GM12878 (cell line): ENCODE data around the gene RPS16. TPM values are rescaled to one million over a fixed set of nuclear protein-coding genes. Genes with fewer than 3 reads are reported as not detected.

Source experiments
- ATAC-seq: fragments of 200-7000 bp; cut with Tn5 transposase; 3 replicates; pipeline ENCODE4 v1.9.1; 2020; ENCODE audit warnings: mild to moderate bottlenecking, moderate library complexity
- BruUV-seq: library from RNA; stranded (reverse); fragments of 400-500 nt; replicated peaks from 2 replicates; lab custom pipeline; 2021; lab: Mats Ljungman, UMichigan
- CTCF ChIA-PET: fragments of 300-600 bp; sonication (Branson Sonifier 250); formaldehyde crosslinking; extraction: SDS; loops from one replicate; lab custom pipeline; 2021; ENCODE audit warnings: inconsistent platforms; lab: Yijun Ruan, JAX
- POLR2A ChIA-PET: fragments of 350-600 bp; formaldehyde crosslinking; extraction: SDS; loops from one replicate; lab custom pipeline; 2021; ENCODE audit warnings: inconsistent platforms; lab: Charles Lee
- RAD21 ChIA-PET: fragments of 300-600 bp; sonication (Branson Sonifier 250); formaldehyde crosslinking; loops from one replicate; lab custom pipeline; 2023; ENCODE audit warnings: antibody characterized with exemption; ENCODE audit not compliant: unreplicated experiment; lab: Charles Lee
- SMC1A ChIA-PET: fragments of 300-600 bp; sonication (Branson Sonifier 250); formaldehyde crosslinking; loops from one replicate; lab custom pipeline; 2023; ENCODE audit not compliant: unreplicated experiment, uncharacterized antibody; lab: Charles Lee
- DNase-seq: peaks from one replicate; pipeline ENCODE4 v3.0.0-alpha.2; 2011; ENCODE audit warnings: low read depth, low spot score
- FAIRE-seq: peaks from 3 replicates; lab custom pipeline; 2011; peaks lifted over from hg19 to GRCh38; lab: Jason Lieb, UNC
- H2AFZ ChIP-seq: 2 replicates; pipeline ENCODE4 v1.6.0; 2011; ENCODE audit warnings: low read depth, low read length, control low read depth; ENCODE audit not compliant: control insufficient read depth
- H3K27ac ChIP-seq: 2 replicates; pipeline ENCODE4 v1.5.1; 2011; ENCODE audit warnings: control low read depth; ENCODE audit not compliant: control insufficient read depth, insufficient read depth
- H3K27me3 ChIP-seq, 2 experiments: replicated peaks in 1 of 2; 2 replicates each; pipeline versions ENCODE4 v1.6.0 to v1.6.1; 2011; ENCODE audit warnings: low read length in 1 of 2; ENCODE audit not compliant: control insufficient read depth in 2 of 2, insufficient read depth in 2 of 2
- H3K36me3 ChIP-seq, 2 experiments: 2 replicates each; pipeline ENCODE4 v1.5.1; 2011; ENCODE audit warnings: low read length in 1 of 2; ENCODE audit not compliant: control insufficient read depth in 2 of 2, insufficient read depth in 2 of 2
- H3K4me1 ChIP-seq: 2 replicates; pipeline ENCODE4 v1.6.1; 2011; ENCODE audit warnings: mild to moderate bottlenecking, low read length, moderate library complexity, mixed read lengths; ENCODE audit not compliant: control insufficient read depth, insufficient read depth
- H3K4me2 ChIP-seq: 2 replicates; pipeline ENCODE4 v1.6.0; 2011; ENCODE audit warnings: control low read depth; ENCODE audit not compliant: control insufficient read depth, insufficient read depth
- H3K4me3 ChIP-seq: fragments of 200-600 bp; sonication (generic); 2 replicates; pipeline ENCODE4 v1.5.1; 2016
- H3K79me2 ChIP-seq: 2 replicates; pipeline ENCODE4 v1.6.0; 2011; ENCODE audit warnings: low read length; ENCODE audit not compliant: control insufficient read depth, insufficient read depth
- H3K9ac ChIP-seq: 2 replicates; pipeline ENCODE4 v1.8.0; 2011; ENCODE audit warnings: low read length, control low read depth, mixed read lengths; ENCODE audit not compliant: control insufficient read depth, insufficient read depth
- H3K9me3 ChIP-seq: replicated peaks from 3 replicates; pipeline ENCODE4 v1.5.1; 2011; ENCODE audit warnings: mild to moderate bottlenecking, low read length; ENCODE audit not compliant: control insufficient read depth, insufficient read depth
- H4K20me1 ChIP-seq: 2 replicates; pipeline ENCODE4 v1.6.0; 2011; ENCODE audit not compliant: control insufficient read depth, insufficient read depth
- BMI1 ChIP-seq: fragments of 450-650 bp; IDR thresholded peaks from 2 replicates; pipeline ENCODE4 v1.6.1; 2016; ENCODE audit warnings: mild to moderate bottlenecking, moderate library complexity, borderline replicate concordance
- CBX3 ChIP-seq: fragments of 200-600 bp; sonication (generic); IDR thresholded peaks from 2 replicates; pipeline ENCODE4 v1.6.1; 2016; ENCODE audit warnings: low read depth, borderline replicate concordance
- CHD1 ChIP-seq: IDR thresholded peaks from 2 replicates; pipeline ENCODE4 v1.6.1; 2012; ENCODE audit warnings: low read depth, low read length, improper control_type of control experiment
- DPF2 ChIP-seq: fragments of 450-650 bp; IDR thresholded peaks from 2 replicates; pipeline ENCODE4 v1.6.1; 2017; ENCODE audit warnings: mild to moderate bottlenecking
- EZH2 ChIP-seq: IDR thresholded peaks from 2 replicates; pipeline ENCODE4 v1.6.1; 2012; ENCODE audit warnings: low read depth, mild to moderate bottlenecking, control low read depth, inconsistent platforms, low read length, borderline replicate concordance; ENCODE audit not compliant: control insufficient read depth
- FOS ChIP-seq: IDR thresholded peaks from 3 replicates; pipeline ENCODE4 v1.6.1; 2011; ENCODE audit warnings: borderline replicate concordance; ENCODE audit not compliant: insufficient read length; ENCODE audit errors: extremely low read depth
- IKZF2 ChIP-seq, 2 experiments: fragments of 450-650 bp; IDR thresholded peaks; 2 replicates each; pipeline ENCODE4 v1.6.1; 2017; ENCODE audit warnings: mild to moderate bottlenecking in 2 of 2, moderate library complexity in 2 of 2
- IRF5 ChIP-seq: fragments of 450-650 bp; IDR thresholded peaks from 2 replicates; pipeline ENCODE4 v1.6.1; 2017; ENCODE audit warnings: borderline replicate concordance
- JUND ChIP-seq: IDR thresholded peaks from 2 replicates; pipeline ENCODE4 v1.6.1; 2012; ENCODE audit warnings: low read depth, mild to moderate bottlenecking, low read length, improper control_type of control experiment, moderate library complexity
- KAT2A ChIP-seq: conservative IDR thresholded peaks from 2 replicates; pipeline ENCODE4 v1.6.1; 2011; ENCODE audit warnings: low read depth, low read length; ENCODE audit not compliant: control insufficient read depth
- MLLT1 ChIP-seq: fragments of 450-650 bp; IDR thresholded peaks from 2 replicates; pipeline ENCODE4 v1.6.1; 2016; ENCODE audit warnings: mild to moderate bottlenecking
- PAX5 ChIP-seq: IDR thresholded peaks from 2 replicates; pipeline ENCODE4 v1.6.1; 2011; ENCODE audit warnings: low read depth, low read length, borderline replicate concordance
- SIX5 ChIP-seq: IDR thresholded peaks from 2 replicates; pipeline ENCODE4 v1.6.1; 2011; ENCODE audit warnings: mild to moderate bottlenecking, low read depth, low read length, moderate library complexity; ENCODE audit not compliant: severe bottlenecking
- SKIL ChIP-seq: fragments of 450-650 bp; IDR thresholded peaks from 2 replicates; pipeline ENCODE4 v1.6.1; 2017; ENCODE audit warnings: mild to moderate bottlenecking, low read depth, inconsistent platforms; ENCODE audit not compliant: poor library complexity, severe bottlenecking
- SP1 ChIP-seq: IDR thresholded peaks from one replicate; pipeline ENCODE4 v1.6.1; 2011; ENCODE audit warnings: low read depth, low read length
- WGBS: methylation state at CpG from one replicate; pipeline ENCODE4 v1.1.6; 2016; ENCODE audit warnings: low lambda C conversion rate; ENCODE audit not compliant: insufficient replicate concordance, insufficient coverage; ENCODE audit errors: missing lambda C conversion rate; 5-methylcytosine and 5-hydroxymethylcytosine counted together
- in situ Hi-C: fragments of 300-500 bp; cut with MboI; formaldehyde crosslinking; loops from 9 replicates; pipeline ENCODE4 v1.14.3; 2018; ENCODE audit warnings: mixed read lengths
- intact Hi-C: fragments of 100-400 bp; cut with micrococcal nuclease; formaldehyde crosslinking; loops from one replicate; pipeline ENCODE4 v1.14.2; 2022; ENCODE audit not compliant: unreplicated experiment
- polyA plus RNA-seq, 11 experiments: library from polyadenylated mRNA; depleted of rRNA in 4 of 11; unstranded in 6 of 11; stranded (reverse) in 5 of 11; fragments of >200 nt; fragmentation: Nextera tagmentation in 4 of 11; fragmentation: Illumina TruSeq in 1 of 11; extraction: Ambion mirVana in 4 of 11; extraction: Trizol in 1 of 11; gene quantifications; 1 replicate in 1 of 11; 2 replicates in 10 of 11; pipeline versions ENCODE4 v1.2.1 to v1.2.3, GENCODE V29; 2011 to 2016; ENCODE audit warnings: inconsistent platforms in 2 of 11, missing spikeins in 2 of 11, low read depth in 1 of 11
- total RNA-seq, 4 experiments: library from RNA; depleted of rRNA in 3 of 4; stranded (reverse); fragments of >200 nt in 3 of 4; fragmentation: Illumina TruSeq in 1 of 4; extraction: Trizol in 1 of 4; gene quantifications; 2 replicates each; pipeline versions ENCODE4 v1.2.1 to v1.2.3, GENCODE V29; 2013 to 2021

The RPS16 gene
- total and polyA plus RNA-seq, 10 of the 15 experiments (the other 5 are each of a cell fraction or from before 2014, with no cell fraction given), result 148 to 4,810 (median 2,343) TPM

- TF ChIP-seq KAT2A (no peak), PAX5 (peak; percentile 4; the same call in 1 of the 2 replicates), MLLT1 (peak; percentile 97), IRF5 (no peak), SP1 (no peak), IKZF2 (IDR thresholded peaks at IDR 0.05) (0 out of 4 replicates have a peak, but pooled peaks of 1 of the 2 experiments have one; percentile 25), EZH2 (no peak), JUND (no peak), BMI1 (peak; percentile 10; the same call in 1 of the 2 replicates)
- TF ChIP-seq, all 136 proteins: peak for 11
Observed at GRCh38 chr19:39401070-39401548, 34.6 kb downstream of the RPS16 start (continued).

- H3K27me3 ChIP-seq, result no peaks in the 10 kb centered on the region
- DNase-seq (no peak), FAIRE-seq (no peak), ATAC-seq (no peak)
- no peak overlapping the region for H3K4me2 ChIP-seq
- intact Hi-C loops (loop anchor here (10.0 kb wide), 1 partner anchor 425 kb away; the partner anchor contains the start of gene FBXO17), in situ Hi-C loops (no loop called here)
- no TSS peak for BruUV-seq
- no peak overlapping the region for H2AFZ ChIP-seq
- H3K27ac ChIP-seq, result peak overlapping the region; percentile 65
- no peak overlapping the region for H3K4me3 ChIP-seq
- no peak overlapping the region for H3K9ac ChIP-seq
- no peaks in the 10 kb centered on the region for H3K9me3 ChIP-seq
- WGBS, result 50% methylated on average over 4 of the region's 4 CpGs
- ChIA-PET POLR2A (interaction anchor here (1.9 to 2.9 kb wide), 2 partner anchors 12 to 36 kb away, joined by 13 to 37 read pairs; partner anchors contain the start of genes PLEKHG2 and RPS16), RAD21 (interaction anchor here (6.7 kb wide), 1 partner anchor 12 kb away, joined by 159 read pairs; the partner anchor contains the start of gene PLEKHG2), CTCF (interaction anchor here (0.8 to 7.4 kb wide), 3 partner anchors 9 to 133 kb away, joined by 3 to 218 read pairs (median 20); partner anchors contain the start of genes EID2B, MED29, PAF1 and PLEKHG2), SMC1A (interaction anchor here (1.1 to 8.7 kb wide), 2 partner anchors 12 to 30 kb away, joined by 3 to 146 read pairs; partner anchors contain the start of gene PLEKHG2)
- no peaks in the 10 kb centered on the region for H4K20me1 ChIP-seq
- H3K36me3 ChIP-seq, result peaks cover 0 to 7% of the 10 kb centered on the region in 2 experiments; a peak in 2 of 4 replicates
- H3K79me2 ChIP-seq, result peaks cover 25% of the 10 kb centered on the region
- H3K4me1 ChIP-seq, result peaks cover 69% of the 10 kb centered on the region
- TF ChIP-seq FOS, result no peak
- TF ChIP-seq CHD1, result no peak
- no peak for TF ChIP-seq DPF2
- TF ChIP-seq CBX3, result no peak
- no peak for TF ChIP-seq EZH2
- no peak for TF ChIP-seq SIX5
- no peak for TF ChIP-seq SKIL
- no peak for TF ChIP-seq MLLT1
Observed at GRCh38 chr19:39400061-39400460, 35.7 kb downstream of the RPS16 start.
